Stimulated activated CD4-positive, alpha-beta T cell treated with anti-CD3 and anti-CD28 coated beads, Interleukin-4, amount 100 ng/mL, for 4 hours (primary cell): ENCODE results near the gene ATP1A1.

Source experiments
- DNase-seq, 2 experiments: peaks; one replicate each; pipeline ENCODE4 v3.0.0-alpha.2; 2020

Gene ATP1A1

DNA sequence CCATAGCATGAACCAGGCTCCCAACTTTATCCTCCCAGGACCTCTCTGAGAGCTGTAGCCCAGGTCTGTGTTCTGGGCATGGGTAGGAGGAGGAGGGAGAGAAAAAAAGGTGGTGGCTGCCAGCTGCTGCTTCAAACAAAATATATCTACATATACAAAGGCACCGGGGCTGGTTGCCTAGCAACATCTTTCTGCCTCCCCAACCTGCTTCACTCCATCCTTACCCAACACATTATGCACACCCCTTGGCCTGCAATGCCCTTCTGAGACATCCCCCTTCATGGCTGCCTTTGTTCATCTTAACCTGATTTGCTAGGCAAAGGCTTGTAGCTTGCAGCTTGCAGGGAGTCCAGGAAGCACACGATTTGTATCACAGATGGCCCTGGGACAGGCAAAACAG lies 27.2 kb upstream of the ATP1A1 start:
- peak in 1 of 2 experiments; percentile 19 for DNase-seq

DNA sequence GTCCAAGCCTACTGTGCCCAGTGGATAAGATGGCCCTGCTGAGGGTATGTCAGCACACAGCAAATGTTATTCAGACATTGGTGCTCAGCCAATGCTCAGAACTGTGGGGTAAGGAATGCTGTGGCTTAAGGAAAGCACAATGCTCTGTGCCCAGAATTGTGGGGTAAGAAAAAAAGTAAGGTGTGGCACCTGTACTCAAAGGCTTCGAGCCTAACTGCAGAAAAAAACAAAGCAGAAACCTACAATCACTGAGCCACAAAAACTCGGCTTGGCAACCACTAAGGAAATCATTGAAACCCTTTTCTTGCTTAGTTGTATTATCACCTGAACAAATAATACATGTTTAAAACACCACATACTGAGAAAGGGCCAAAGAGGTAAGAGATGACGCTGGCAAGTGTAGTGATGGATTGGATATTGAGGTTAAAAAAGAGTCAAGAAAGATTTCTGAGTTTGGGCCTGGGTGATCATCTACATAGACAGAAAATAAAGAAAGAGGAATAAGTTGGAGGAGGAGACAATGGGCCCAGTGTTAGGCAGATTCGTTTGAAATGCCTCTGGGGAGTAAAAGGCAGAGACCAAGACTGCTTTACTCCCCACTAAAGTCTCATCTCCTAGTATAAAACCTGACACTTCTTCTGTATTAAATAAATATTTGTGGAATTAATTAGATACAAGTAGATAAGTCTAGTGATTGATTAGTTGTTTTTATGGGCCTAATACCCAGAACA lies 25.9 kb upstream of the ATP1A1 start:
- DNase-seq, result no peak

DNA sequence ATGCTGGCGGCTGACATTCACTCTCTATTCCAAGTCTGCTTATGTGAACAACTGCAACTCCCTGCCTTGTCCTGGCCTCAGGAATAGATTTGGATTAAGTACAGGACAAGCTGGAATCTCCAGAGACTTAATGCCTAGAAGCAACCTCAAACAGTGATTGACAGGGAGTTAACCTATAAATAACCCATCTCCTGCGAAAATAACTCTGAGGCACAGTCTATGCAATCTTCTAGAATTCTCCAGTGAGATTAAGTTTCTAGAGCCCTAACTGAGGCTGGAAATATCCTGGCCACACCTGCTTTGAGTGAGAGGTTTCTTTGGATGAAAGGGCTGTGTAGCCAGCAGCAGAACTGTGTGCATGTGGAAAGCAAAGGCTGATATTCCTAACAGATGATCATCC lies 25.3 kb upstream of the ATP1A1 start:
- DNase-seq, result no peak

DNA sequence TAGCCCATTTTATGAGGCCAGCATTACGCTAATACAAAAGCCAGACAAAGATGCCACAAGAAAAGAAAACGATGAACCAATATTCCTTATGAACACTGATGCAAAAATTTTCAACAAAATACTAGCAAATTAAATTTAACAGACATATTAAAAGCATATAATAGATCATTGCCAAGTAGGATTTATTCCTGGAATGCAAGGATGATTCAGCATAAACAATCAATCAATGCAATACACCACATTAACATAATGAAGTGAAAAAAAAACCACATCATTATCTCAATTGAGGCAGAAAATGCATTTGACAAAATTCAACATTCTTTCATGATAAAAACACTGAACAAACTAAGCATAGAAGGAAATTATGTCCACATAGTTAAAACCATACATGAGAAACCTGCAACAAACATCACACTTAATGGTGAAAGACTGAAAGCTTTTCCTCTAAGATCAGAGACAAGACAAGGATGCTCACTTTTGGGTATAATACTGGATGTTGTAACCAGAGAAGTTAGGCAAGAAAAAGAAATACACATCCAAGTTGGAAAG lies 22.9 kb upstream of the ATP1A1 start:
- DNase-seq, result no peak

DNA sequence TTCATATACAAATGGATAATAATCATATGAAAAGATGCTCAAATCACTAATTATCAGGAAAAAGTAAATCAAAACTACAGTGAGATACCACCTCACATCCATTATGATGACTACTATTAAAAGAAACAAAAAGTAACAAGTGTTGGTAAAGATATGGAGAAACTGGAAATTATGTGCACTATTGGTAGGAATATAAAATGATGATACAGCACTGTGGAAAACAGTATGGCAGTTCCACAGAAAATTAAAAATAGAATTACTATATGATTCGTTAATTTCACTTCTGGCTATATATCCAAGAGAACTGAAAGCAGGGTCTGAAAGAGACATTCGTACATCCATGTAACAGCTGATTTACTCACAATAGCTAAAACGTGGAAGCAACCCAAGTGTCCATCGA lies 21.1 kb upstream of the ATP1A1 start:
- DNase-seq, result no peak

DNA sequence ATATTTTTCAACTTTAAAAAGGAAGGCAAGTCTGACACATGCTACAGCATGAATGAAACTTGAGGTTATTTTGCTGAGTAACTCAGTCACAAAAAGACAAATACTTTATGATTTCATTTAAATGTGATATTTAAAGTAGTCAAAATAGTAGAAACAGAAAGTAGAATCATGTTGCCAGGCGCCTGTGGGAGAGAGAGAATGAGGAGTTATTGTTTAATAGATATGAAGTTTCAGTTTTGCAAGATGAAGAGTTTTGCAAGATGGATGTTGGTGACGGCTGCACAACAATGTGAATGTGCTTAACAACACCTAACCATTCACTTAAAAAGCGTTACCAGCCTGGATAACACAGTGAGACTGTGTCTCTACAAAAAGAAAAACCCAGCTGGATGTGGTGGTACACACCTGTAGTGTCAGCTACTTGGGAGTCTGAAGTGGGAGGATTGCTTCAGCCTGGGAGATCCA lies 20.7 kb upstream of the ATP1A1 start:
- DNase-seq, result no peak

DNA sequence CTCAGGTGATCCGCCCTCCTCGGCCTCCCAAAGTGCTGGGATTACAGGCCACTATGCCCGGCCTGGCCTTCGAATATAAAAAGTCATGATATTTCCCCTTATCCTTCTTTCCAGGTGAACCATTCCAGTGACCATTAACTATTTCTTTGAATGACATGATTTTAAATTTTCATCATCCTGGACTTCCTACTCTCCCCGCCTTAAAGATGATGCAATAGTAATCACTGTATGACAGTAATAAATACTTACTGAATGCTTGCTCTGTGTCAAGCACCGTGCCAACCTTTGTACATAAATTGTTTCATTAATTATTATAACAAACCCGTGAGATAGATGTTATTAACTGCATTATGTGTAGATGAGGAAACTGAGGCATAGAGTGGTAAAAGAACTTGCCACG lies 19.9 kb upstream of the ATP1A1 start:
- DNase-seq, result no peak

DNA sequence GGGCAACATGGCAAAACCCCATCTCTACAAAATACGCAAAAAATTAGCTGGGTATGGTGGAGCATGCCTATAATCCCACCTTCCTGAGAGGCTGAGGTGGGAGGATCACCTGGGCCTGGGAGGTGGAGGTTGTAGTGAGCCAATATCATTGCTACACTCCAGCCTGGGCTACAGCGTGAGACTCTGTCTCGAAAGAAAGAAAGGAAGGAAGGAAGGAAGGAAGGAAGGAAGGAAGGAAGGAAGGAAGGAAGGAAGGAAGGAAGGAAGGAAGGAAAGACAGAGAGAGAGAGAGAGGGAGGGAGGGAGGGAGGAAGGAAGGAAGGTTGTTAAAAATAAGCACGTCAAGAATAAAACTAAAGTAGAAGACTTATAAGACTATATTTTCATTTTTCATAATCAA lies 17.0 kb upstream of the ATP1A1 start:
- no peak for DNase-seq

DNA sequence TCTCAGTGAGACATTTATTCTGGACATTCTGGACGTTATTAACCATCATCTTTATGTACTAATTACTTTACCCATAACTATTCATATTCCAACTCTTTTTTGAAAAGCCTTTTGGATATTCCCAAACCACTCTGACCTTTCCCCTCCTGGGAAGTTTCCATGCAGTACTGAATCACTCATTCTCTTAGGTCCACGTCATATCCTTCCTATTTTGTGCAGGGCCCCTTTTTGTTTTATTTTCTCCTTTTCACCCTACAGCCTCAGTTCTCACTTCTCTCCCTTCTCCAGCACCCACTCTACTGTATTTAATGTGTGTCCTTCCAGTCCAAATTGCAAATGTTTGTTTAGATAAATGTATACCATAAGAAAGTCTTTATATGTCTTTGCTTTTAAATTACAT lies 16.4 kb upstream of the ATP1A1 start:
- DNase-seq, result no peak

DNA sequence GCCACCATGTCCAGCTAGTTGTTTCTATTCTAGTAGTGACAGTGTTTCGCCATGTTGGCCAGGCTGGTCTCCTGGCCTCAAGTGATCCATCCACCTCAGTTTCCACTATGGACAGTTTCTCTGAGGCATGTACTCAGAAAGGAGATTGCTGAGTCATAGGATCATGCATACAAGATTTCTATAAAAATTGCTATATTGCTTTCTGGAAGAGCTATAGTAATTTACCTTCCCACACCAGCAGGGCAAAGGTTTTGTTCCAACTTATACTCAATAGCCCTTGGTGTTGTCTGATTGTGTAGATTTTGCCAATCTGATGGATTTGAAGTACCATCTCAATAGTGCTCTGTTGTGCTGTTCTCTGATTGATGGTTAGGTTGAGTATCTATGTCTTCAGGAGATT lies 15.6 kb upstream of the ATP1A1 start:
- no peak for DNase-seq

DNA sequence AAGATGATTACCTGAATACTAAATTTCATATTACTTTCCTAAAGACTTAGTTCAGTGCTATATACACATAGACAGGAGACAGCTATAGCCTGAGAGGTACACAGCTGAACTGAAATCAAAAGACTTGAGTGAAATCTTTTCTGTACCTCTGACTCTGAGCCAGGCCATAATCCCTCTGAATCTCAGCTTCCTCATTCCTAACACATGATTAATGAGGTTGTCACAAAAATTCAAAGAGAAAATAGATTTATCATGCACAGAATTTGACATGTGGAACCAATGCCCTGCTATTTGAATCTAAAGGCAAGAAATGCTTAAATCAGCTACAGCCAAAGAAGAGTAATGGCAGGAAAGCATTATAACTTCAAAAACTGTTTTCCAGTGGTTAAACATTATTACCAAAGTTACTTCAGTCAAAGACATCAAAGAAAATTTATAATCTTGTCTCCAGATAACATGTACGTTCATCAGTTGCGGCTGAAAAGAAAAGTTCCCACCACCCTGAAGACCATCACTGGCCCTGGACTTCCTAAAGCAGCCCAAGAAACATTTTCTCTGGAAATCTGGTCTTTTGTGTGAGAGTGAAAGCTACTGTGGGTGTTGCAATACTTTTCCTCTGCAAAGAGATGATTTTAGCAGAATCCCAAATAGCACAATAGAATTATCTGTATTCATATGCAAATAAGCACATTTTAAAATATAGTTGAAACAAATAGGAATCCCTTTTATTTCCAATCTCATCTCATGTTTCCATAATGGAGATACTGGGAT lies 13.8 kb upstream of the ATP1A1 start:
- DNase-seq, result no peak

DNA sequence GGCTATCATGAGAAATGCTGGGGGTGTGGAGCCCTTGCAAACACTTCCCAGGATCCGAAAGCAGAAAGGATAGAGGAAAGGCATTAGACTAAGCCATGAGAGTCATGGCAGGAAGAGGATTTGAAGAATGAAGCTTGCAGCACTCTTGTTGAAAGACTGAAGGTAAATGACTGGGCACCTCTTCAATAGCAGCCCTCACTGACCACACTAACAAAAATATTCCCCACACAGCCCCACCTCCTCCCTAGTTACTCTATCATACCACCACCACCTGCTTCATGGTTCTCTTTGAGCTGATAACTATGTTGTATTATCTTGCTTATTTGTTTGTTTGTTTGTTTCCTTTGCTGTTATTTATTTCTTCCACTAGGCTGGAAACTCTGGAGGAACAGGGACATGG lies 13.2 kb upstream of the ATP1A1 start:
- no peak for DNase-seq

DNA sequence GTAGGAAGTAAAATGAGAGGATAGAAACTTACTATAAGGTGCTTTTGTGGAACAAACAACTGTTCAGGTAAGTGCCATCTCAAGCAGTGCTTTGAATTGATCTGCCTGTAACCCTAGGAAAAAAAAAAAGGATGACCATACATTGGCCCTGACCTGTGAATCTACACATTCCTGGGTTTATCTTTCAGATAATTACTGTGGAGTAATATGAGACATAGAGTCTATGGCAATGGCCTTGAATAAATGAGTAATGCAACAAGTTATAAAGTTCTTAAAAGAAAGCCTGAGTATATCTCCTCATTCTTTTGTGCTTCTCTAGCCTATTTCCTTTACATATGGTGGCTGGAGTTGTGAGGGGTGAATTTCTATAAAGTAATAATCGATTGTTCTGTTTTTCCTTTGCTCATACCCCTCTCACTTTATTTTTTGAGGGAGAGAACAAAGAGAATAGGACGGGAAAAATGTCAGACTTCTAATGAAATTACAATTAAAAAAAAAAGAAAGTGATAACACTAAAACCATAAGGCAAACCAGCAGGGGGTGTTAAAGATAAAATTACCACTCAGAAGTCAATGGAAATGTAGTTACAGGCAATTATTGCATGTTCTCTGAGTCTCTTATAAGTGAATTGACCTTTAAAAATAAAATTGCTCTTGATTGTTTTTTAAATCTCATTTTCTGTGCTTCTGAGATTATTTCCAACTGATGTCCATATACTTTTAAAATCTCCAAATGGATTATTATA lies 12.4 kb upstream of the ATP1A1 start:
- DNase-seq, result no peak

DNA sequence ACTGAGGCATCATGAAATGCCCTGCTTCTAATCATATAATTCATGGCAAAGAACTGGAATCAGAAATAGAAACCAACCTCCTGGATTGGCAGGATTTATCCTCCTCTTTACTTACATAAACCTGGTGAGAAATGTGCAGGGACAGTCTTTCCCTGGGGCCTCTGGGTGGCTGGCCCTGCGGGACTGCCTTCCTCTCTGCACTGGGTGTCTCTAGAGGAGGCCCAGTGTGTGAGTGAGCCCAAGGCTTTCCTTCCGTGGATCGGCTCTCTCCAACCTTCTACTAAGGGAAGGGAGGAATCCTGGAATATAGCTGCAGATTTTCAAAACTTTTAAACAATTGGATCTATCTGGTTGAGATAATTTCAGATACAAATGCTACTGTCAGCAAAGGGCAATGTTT lies 11.4 kb upstream of the ATP1A1 start:
- no peak for DNase-seq

DNA sequence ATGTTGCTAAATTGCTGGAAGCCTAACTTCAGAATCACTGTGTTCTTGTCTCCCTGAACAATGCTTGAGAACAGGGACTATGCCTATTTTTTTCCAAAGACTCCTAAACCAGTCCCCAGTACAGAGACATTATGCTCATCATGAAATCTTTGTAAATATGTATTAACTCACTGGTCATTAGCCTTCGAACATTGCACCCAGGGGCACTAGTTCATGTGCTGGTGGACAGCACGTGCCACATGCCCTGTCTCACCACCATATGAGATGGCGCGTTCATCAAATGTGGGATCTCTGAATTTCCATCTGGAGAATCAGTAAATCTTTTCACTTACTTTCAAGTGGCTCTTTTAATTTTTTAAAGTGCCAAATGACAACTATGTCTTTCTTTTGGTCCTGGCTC lies 11.0 kb upstream of the ATP1A1 start:
- no peak for DNase-seq

DNA sequence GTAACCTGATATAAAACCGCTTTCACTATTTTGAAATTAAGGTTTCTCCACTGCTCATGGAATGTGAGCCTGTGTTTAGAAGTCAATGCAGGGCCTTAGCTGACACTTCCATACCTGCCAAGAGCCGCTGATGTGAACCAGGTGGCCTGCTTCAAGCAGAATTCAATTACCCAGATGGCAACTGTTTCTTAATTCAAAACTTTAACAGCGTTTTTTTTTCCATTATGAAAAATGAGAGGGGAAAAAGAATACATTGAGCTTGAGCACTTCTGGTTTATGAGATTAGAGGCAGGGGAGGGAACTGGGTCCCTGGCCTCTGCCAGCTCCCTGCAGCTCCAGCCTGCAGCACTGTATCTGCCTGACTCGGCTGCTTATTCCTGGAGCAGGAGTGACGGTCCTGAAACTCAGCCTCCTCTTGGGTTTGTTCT lies 7.7 kb upstream of the ATP1A1 start:
- no peak for DNase-seq

DNA sequence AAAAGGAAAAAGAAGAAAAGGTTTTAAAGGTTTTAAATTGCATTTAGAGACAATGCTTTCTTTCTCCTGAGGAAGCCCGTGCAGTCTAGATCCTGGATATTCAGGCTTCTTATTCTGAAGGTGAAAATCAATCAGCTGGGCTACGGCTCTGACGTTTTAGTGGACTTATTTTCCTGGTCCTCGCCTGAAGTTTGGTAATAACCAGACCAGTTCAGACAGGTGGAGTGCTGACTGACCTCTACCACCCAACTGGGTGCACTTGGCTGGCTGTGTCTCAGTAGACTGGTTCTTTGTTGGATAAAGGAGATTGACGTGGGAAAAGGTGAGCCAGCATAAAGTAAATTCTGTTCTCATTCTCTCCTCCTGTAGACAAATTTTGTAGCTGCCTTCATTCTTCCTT lies 7.2 kb upstream of the ATP1A1 start:
- no peak for DNase-seq

DNA sequence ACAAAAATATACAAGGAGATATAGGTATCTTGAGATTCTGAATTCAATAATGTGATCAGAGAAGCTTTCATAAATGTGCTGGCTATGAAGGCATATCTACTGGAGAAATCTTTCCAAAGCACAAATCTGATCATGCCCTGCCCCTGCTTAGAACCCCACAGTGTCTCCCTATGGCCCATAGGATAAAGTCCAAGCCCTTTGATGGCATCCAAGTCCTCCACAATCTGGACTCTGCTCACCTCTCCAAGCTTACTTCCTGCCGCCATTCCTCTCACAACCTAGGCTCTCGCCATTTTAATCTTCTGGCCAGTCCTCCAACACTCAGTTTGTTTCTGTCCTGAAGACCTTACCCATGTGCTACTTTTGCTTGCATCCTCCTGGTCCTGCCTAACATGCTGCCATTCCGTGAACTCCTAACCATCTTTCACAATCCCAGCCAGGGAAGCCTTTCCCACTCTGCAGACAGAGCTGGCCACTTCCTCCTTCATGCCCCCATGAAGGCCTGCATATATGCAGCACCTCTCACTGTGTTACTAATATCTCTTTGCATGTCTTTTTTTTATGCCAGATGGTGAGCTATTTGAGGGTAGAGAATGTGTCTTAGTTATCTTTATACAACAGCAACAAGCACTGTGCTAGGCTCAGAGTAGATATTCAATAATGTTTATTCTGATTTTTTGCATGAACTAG lies 5.6 kb upstream of the ATP1A1 start:
- DNase-seq, result no peak

DNA sequence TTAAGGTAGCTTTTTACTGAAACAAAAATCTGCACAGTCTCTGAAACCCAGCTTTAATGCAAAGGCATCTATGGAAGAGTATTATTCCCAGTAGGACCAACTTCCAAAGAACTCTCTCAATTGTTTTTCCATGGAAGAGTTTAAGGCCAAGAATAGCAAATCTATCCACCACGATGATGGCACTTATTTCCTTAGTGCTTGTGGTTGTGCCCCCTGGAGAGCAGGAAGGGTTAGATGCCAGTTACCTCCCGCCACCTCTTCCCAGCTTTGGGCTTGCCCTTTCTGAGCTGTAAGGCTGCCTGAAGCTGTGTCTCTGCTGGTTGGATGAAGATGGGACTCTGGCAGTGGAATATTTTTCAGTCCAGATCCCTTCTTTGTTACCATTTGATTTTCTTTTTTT lies 4.8 kb upstream of the ATP1A1 start:
- no peak for DNase-seq

DNA sequence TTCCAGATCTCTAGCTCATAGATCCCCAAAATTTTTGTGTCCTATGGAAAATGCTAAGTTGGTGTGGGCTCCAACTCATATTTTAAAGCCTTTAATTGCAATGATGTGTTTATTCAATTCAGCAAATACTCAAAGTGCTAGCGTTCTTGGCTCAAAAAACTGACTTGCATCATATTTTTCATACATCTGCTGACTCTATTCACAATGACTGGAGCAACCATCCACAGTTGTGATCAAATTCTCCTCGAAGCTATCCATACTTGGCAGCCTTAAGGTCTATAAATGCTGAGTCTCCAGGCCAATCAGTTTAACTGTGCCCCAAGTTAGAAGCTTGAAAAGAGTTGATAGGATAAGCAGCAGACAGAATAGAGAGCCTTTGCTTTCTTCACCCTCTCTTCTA lies 2.9 kb upstream of the ATP1A1 start:
- no peak for DNase-seq

DNA sequence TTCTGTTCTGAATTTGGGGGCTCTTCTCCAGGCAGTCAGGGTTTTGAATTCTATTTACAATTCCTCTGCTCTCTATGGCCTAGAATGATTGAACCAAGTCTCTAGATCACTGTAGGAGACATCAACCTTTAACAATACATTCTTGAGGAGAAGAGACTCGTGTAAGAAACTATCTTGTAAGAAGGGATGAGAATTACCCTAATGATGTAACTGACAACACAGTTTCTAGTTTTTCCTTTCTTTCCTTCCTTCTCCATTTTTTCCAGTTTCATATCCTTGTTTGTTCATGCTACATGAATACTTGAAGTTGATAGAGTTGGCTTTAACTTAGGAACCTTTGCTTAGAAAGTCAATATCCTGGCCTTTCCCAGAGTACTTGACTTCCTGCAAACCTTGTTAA lies 1.3 kb upstream of the ATP1A1 start:
- no peak for DNase-seq

DNA sequence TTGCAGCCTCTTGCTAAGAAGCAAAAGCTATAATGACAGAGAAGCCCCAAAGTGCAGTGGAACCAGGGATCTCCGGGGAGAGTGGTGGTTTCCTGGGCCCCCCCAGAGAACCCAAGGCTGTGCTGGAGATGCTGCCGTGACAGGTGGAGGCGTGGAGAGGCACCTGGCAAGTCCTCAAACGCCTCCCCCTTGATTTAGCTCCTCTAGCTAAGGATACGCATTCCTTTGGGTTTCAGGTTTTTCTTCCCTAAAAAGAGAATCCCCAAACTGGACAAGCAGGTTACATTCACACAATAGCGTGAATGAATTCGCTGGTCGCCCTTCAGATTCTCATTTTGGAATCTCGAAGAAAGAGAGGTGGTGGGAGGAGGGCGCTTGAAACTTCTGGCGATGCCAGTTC lies 853 bp upstream of the ATP1A1 start:
- DNase-seq, result no peak
